ENCODE data around the gene VWA5A. TPM values are rescaled to one million over a fixed set of nuclear protein-coding genes. Genes with fewer than 3 reads are reported as not detected.

The VWA5A gene
- total RNA-seq, 4 donors from 2014 or later: 19.5 to 23.5 (median 21.3) TPM

DNA sequence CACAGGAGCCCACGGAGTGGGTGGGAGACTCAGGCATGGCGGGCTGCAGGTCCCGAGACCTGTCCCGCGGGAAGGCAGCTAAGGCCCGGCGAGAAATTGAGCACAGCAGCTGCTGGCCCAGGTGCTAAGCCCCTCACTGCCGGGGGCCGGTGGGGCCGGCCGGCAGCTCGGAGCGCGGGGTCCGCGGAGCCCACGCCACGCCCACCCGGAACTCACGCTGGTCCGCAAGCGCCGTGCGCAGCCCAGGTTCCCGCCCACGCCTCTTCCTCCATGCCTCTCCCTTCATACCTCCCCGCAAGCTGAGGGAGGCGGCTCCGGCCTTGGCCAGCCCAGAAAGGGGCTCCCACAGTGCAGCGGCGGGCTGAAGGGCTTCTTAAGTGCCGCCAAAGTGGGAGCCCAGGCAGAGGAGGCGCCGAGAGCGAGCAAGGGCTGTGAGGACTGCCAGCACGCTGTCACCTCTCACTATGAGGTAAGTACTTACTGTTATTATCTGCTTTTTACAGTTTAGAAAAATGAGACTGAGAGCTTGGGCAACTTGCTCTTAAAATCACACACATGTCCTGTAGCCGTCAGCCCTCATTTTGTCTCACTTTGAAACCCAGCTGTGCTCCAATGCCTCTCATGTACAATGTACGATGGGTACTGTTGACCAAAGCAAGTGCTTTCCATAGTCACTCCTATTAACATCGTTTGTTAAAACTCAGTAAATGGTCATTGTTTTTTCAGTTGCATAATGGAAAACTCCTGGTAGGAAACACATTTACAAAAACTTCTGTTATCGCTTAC lies 55.7 kb downstream of the VWA5A start:
- intact Hi-C loops (cut with DNase I): no loop called here
- WGBS, 2 donors: 89 to 91% methylated on average over 31 to 40 of the region's 40 CpGs
- Histone ChIP-seq H3K27me3 (no peaks in the 10 kb centered on the region), H3K36me3 (no peaks in the 10 kb centered on the region), H3K9me3 (no peaks in the 10 kb centered on the region), H3K4me3 (replicated peaks in 1 of 3) (no peak overlapping the region), H3K4me1 (peaks cover 0 to 8% of the 10 kb centered on the region in 2 donors), H3K27ac (no peak overlapping the region)
- DNase-seq: no peak
- no peak for TF ChIP-seq POLR2A (IDR thresholded peaks at IDR 0.05)
- TF ChIP-seq, protein P1, sequence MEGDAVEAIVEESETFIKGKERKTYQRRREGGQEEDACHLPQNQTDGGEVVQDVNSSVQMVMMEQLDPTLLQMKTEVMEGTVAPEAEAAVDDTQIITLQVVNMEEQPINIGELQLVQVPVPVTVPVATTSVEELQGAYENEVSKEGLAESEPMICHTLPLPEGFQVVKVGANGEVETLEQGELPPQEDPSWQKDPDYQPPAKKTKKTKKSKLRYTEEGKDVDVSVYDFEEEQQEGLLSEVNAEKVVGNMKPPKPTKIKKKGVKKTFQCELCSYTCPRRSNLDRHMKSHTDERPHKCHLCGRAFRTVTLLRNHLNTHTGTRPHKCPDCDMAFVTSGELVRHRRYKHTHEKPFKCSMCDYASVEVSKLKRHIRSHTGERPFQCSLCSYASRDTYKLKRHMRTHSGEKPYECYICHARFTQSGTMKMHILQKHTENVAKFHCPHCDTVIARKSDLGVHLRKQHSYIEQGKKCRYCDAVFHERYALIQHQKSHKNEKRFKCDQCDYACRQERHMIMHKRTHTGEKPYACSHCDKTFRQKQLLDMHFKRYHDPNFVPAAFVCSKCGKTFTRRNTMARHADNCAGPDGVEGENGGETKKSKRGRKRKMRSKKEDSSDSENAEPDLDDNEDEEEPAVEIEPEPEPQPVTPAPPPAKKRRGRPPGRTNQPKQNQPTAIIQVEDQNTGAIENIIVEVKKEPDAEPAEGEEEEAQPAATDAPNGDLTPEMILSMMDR (IDR thresholded peaks at IDR 0.05): no peak

DNA sequence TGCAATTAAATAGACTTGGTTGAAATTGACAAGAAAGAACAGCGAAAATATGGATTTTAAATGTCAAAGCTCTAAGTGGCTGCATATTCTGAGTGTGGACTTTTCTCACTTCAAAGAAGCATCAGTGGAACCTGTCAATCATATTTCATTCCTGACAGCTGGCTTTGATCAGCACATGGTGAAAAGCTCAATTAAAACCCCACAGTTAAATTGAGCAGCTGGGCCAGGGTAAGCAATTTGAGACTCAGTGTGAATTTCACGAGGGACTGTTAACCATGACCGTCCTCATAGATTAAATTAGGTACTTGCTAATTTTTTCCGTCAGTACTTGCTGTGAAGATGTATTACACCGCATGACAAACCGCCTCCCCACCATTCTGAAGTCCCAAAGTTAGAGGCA lies 56.9 kb downstream of the VWA5A start:
- 89% methylated on average over 6 of the region's 6 CpGs for WGBS, 2 donors

DNA sequence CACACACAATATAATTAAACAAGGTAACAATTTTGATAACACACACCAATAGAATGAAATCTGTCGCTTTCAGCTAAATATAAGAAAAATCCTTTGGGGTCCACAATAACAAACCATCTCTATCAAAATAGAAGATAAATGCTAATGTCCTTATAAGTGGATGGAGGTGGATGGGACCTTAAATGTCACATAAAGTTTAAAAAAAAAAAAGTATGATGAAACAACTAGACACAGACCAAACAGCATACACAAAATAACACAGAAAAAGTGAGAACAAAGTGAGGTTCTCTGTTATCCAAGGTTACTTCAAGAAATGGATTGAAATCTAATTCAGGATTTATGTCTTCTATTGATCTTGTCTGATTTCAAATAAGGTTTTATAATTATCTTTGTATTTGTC lies 57.3 kb downstream of the VWA5A start:
- WGBS, 2 donors: 91 to 100% methylated on average over 1 of the region's 1 CpG

More for the DNA sequence above, 56.9 kb downstream of the VWA5A start:
- no peak for TF ChIP-seq POLR2A (IDR thresholded peaks at IDR 0.05)
- TF ChIP-seq, protein P1 (IDR thresholded peaks at IDR 0.05): no peak
- DNase-seq: no peak
- Histone ChIP-seq H3K36me3 (no peaks in the 10 kb centered on the region), H3K4me1 (peaks cover 0 to 8% of the 10 kb centered on the region in 2 donors), H3K9me3 (no peaks in the 10 kb centered on the region), H3K27ac (no peak overlapping the region), H3K4me3 (replicated peaks in 1 of 3) (no peak overlapping the region), H3K27me3 (no peaks in the 10 kb centered on the region)
- intact Hi-C loops (cut with DNase I): no loop called here

DNA sequence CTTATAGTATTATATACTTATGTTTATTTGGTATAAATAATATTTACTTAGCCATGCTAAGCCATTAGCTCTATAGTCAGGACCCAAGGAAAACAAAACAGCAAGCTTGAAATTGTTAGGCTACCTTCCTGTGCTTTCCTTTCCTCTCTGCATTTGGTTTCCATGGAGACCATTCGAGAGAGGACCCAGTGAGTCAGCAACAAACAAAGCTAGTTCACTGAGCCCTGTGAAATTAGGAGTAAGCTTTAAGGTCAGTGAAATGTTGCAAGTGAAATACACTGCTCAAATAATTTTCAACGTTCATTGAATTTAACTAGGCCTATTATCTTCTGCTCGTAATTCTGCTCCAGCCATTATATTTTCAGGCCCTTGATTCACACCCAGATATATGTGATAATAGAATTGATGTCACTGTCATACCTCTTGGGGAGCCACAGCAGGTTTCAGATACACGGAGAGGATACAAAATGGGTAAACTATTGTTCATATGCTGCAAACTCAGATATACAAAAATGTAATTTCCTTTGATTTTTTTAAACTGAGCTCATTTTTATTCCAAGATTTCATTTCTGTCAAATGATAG lies 58.8 kb downstream of the VWA5A start:
- WGBS, 2 donors: 18% methylated on average over 4 of the region's 4 CpGs
- Histone ChIP-seq H3K4me1 (peaks cover 0 to 8% of the 10 kb centered on the region in 2 donors), H3K4me3 (replicated peaks in 1 of 3) (no peak overlapping the region), H3K36me3 (no peaks in the 10 kb centered on the region), H3K9me3 (no peaks in the 10 kb centered on the region), H3K27me3 (no peaks in the 10 kb centered on the region), H3K27ac (peak overlapping the region; percentile 8 to 62 (median 14))
- DNase-seq: peak; percentile 47 to 51
- TF ChIP-seq, protein P1 (IDR thresholded peaks at IDR 0.05): no peak
- no peak for TF ChIP-seq POLR2A (IDR thresholded peaks at IDR 0.05)
- intact Hi-C loops (cut with DNase I): no loop called here

More for the DNA sequence above, 57.3 kb downstream of the VWA5A start:
- Histone ChIP-seq H3K27me3 (no peaks in the 10 kb centered on the region), H3K4me3 (replicated peaks in 1 of 3) (no peak overlapping the region), H3K4me1 (peaks cover 0 to 8% of the 10 kb centered on the region in 2 donors), H3K9me3 (no peaks in the 10 kb centered on the region), H3K27ac (no peak overlapping the region), H3K36me3 (no peaks in the 10 kb centered on the region)
- DNase-seq: no peak
- intact Hi-C loops (cut with DNase I): no loop called here
- TF ChIP-seq, protein P1 (IDR thresholded peaks at IDR 0.05): no peak
- TF ChIP-seq POLR2A (IDR thresholded peaks at IDR 0.05): no peak
